ENCODE data around the gene RTP5.

- TF ChIP-seq CTCF (IDR thresholded peaks at IDR 0.05) (peak; percentile 64), EZH2phosphoT487 (IDR thresholded peaks at IDR 0.05; ENCODE audit: borderline replicate concordance, low read depth) (no peak), MAX (IDR thresholded peaks at IDR 0.05; ENCODE audit: low read depth) (no peak), MEF2A (IDR thresholded peaks at IDR 0.05; ENCODE audit: borderline replicate concordance, low read depth) (no peak), EP300 (IDR thresholded peaks at IDR 0.05; ENCODE audit: borderline replicate concordance in 1 of 2, low read depth in 1 of 2, low read length in 1 of 2) (no peak), SIN3A (IDR thresholded peaks at IDR 0.05; ENCODE audit: borderline replicate concordance, low read depth, low read length) (no peak), JUND (IDR thresholded peaks at IDR 0.05) (no peak)
Observed at GRCh38 chr2:241877989-241878970, 8.8 kb downstream of the RTP5 start.
